H1 (cell line): Measurements from ENCODE around the gene NARS2. TPM values are rescaled to one million over a fixed set of nuclear protein-coding genes. Genes with fewer than 3 reads are reported as not detected.

Source experiments
- BACH1 ChIP-seq: IDR thresholded peaks from 2 replicates; pipeline ENCODE4 v1.6.1; 2012; ENCODE audit warnings: low read length, improper control_type of control experiment
- CREB1 ChIP-seq: IDR thresholded peaks from 2 replicates; pipeline ENCODE4 v1.6.1; 2012; ENCODE audit warnings: inconsistent platforms
- GTF2F1 ChIP-seq: IDR thresholded peaks from 2 replicates; pipeline ENCODE4 v1.6.1; 2012; ENCODE audit warnings: low read depth, low read length, improper control_type of control experiment, borderline replicate concordance
- HDAC2 ChIP-seq, 2 experiments: fragments of 300-600 bp in 1 of 2; sonication (generic) in 1 of 2; IDR thresholded peaks; 2 replicates each; pipeline ENCODE4 v1.6.1; 2011 to 2012; ENCODE audit warnings: low read depth in 2 of 2, low read length in 2 of 2, mild to moderate bottlenecking in 2 of 2, moderate library complexity in 2 of 2, borderline replicate concordance in 1 of 2, inconsistent platforms in 1 of 2
- polyA plus RNA-seq, 7 experiments: library from polyadenylated mRNA; depleted of rRNA in 3 of 7; stranded (reverse) in 5 of 7; unstranded in 2 of 7; fragments of >200 nt in 5 of 7; fragments of 200-250 nt in 2 of 7; gene quantifications; 1 replicate in 5 of 7; 2 replicates in 1 of 7; 4 replicates in 1 of 7; pipeline versions ENCODE4 v1.2.1 to v1.2.3, GENCODE V29; 2011 to 2013; ENCODE audit warnings: missing spikeins in 2 of 7, mixed read lengths in 2 of 7
- total RNA-seq: library from RNA; stranded (reverse); fragmentation: NEBNext Ultra II Directional; extraction: Animal tissue kit (Norgen Biotek cat#: 25700); gene quantifications from 2 replicates; pipeline ENCODE4 v1.2.1, GENCODE V29; 2021

Gene NARS2
- total and polyA plus RNA-seq, 2 of the 8 experiments (the other 6 are each of a cell fraction or from before 2014, with no cell fraction given) = 26.2 to 51.6 TPM

- TF ChIP-seq CREB1 = no peak
- no peak for TF ChIP-seq GTF2F1
- TF ChIP-seq BACH1 = no peak
- TF ChIP-seq HDAC2 (IDR thresholded peaks at IDR 0.05; ENCODE audit: borderline replicate concordance in 1 of 2, low read depth in 2 of 2, low read length in 2 of 2) = no peak
These were observed 54.4 kb downstream of the NARS2 start (continued) for GRCh38 chr11:78520230-78520629.
